HG02588 (cell line): ENCODE results near the gene IFT22.
"Not testable (repeated sequence)": the region's sequence is repeated elsewhere in the genome, so short reads cannot be mapped to it uniquely, and the experiment has no call there.

Source experiments
- ATAC-seq: cut with Tn5 transposase; IDR thresholded peaks from one replicate; pipeline ENCODE4 v1.9.1; 2021; ENCODE audit warnings: mild to moderate bottlenecking, moderate library complexity; ENCODE audit not compliant: unreplicated experiment

The IFT22 gene

DNA sequence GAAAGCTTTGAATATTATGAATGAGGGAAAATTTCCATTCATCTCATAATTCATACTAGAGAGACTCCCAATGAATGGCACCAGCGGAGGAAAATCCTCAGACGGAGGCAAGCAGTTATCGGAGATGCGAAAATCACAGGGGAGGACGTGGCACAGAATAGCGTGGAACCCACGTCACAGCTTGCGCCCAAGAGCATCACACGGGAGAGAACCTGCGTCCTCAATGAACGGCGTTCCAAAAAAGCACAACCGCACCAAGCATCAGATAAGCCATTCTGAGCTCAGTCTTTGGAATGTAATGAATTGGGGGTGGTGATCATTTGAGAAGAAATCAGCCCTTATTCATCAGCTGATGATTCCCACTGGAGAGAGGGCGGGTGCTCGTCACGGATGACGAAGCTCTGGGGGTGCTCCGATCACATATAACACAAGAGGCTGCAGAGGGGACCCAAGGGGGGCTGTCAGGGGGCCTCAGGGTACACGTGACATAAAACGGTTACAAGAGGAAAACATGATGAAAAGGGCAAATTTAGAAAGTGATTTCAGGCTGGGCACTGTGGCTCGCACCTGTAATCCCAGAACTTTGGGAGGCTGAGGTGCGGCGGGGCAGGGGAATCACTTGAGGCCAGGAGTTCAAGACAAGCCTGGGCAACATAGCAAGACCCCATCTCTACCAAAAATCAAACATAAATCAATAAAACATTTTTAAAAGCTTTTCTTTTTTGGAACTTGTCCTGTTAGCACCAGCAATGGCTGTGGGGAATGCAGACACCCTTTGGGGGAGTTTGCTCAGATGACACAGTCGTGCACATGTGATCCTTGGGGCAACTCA lies 42.9 kb downstream of the IFT22 start:
- ATAC-seq, result no peak

DNA sequence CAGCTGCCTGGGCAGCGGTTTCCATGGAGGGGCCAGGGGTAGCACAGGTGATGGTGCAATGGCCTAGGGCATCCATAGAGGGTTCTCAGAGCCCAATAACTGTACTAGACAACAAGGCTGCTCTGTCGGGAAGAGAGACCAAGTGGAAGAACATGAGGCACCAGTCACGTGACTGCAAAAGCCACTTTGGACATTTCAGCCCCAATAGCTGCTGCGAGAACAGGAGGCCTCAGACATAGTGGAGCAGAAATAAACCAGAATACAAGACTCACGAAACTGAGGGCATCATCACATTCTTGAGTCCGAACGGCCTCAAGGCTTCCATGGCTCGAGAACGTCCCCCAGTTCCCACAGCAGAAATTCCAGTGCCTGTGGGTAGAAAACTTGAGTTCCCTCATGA lies 44.5 kb downstream of the IFT22 start:
- no peak for ATAC-seq

DNA sequence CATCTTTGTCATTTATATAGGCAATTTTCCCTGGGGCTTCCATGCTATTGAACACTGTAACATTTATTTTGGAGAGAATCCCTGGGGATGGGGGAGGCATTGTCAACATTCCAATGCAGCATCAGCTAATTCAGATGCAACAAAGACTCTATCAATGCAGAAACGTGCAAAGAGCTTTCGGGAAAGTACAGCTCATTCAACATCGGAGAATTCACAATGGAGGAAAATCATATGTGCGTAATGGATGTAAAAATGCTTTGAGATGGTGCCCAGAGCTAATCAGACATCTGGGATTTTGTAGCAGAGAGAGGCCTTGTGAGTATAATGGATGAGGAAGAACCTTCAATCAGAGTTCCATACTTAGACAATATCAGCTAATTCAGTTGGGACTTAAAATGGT lies 48.4 kb downstream of the IFT22 start:
- ATAC-seq, result no peak

DNA sequence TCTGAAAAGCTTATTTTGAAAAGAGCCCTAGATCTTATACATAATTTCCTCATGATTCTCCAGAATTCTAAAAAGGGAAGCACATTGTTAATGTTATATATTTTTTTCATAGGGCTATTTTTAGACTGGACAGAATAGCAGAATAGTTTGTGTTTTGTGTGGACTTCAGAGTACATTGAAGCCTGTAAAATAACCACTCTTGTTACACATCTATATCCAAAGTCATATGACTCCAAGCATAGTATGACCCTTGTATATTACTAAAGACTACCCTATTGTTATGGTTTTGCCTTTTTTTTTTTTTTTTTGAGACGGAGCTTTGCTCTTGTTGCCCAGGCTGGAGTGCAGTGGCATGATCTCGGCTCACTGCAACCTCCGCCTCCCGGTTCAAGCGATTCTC lies 50.6 kb downstream of the IFT22 start:
- ATAC-seq, result no peak

DNA sequence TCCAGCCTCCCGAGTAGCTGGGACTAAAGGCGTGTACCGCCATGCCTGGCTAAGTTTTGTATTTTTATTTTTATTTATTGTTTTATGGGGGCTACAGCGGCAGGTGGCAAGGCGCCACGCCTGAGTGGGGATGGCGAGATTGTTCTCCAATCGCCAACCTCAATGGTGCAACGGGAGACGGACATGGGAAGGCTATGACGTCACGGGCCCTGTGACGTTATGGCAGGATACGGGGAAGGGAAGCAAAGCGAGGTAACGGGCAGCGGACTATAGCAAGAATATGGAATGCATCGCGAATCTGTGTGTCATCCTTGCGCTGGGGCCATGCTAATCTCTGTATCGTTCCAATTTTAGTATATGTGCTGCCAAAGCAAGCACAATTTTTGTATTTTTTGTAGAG lies 51.9 kb downstream of the IFT22 start:
- ATAC-seq, result no peak

DNA sequence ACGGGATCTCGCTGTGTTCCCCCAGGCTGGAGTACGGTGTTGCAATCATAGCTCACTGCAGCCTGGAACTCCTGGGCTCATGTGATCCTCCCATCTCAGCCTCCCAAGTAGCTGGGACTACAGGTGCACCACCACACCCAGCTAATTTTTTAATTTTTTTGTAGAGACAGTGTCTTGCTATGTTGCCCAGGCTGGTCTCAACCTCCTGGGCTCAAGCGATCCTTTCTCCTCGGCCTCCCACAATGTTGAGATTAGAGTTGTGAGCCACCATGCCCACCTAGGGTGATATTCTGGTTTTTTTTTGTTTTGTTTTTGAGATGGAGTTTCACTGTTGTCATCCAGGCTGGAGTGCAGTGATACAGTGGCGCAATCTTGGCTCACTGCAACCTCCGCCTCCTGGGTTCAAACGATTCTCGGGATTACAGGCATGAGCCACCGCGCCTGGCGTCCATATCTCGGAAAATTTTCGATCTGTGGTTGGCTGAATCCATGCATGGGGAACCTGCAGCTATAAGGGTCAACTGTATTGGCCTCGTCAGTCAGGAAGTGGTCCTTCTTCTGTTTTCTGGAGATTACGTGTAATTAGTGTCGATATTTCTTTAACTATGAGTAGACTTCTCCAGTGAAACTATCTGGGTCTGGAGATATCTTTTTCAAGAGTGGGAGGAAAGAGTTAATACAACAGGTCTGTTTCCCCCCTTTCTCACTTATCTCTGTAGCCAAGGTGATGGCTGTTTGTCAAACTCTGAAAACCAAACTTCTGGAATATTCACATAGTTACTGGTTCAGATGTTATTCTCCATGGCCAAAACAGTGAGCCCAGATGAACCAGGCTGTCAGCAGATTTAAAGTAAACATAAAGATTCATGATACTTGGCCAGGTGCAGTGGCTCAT lies 55.7 kb downstream of the IFT22 start:
- no peak for ATAC-seq

DNA sequence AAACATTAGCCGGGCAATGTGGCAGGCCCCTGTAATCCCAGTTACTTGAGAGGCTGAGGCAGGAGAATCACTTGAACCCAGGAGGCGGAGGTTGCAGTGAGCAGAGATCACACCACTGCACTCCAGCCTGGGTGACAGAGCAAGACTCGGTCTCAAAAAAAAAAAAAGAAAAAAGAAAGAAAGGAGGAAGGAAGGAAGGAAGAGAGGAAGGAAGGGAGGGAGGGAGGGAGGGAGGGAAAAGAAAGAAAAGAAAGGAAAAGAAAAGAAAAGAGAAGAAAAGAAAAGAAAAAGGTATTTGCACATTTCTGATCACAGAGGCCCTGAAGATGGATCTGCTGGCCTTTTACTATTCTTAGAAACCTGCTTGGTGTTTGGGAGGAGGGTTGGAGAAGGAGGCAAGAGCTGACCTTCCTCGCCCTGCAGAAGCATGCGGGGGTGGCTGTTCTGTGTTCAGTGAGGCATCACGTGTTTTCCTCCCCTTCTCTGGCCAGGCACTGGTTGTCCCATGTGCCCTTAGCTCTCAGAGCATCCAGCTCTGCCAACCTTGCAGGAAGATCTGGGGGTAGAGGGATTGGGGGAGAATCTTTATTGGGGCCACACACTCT lies 57.4 kb downstream of the IFT22 start:
- not testable (repeated sequence) for ATAC-seq
